Measurements from ENCODE around the gene SPTLC3. TPM values are rescaled to one million over a fixed set of nuclear protein-coding genes. Genes with fewer than 3 reads are reported as not detected.

SPTLC3 gene
- total and polyA plus RNA-seq, 2 of the 13 experiments (the other 11 are each of a cell fraction or from before 2014, with no cell fraction given) = 20.5 to 95.6 TPM

- ATAC-seq (no peak), DNase-seq (ENCODE audit: low spot score) (no peak), FAIRE-seq (no peak)
- Histone ChIP-seq H3K27ac (ENCODE audit: extremely low read length, insufficient read depth, low read length) (no peak overlapping the region), H3K36me3 (replicated peaks in 1 of 2; ENCODE audit: control insufficient read depth in 1 of 2, insufficient read depth in 2 of 2, low read length in 2 of 2) (peaks cover 12 to 28% of the 10 kb centered on the region in 2 experiments; a peak in 4 of 5 replicates), H3K79me2 (ENCODE audit: insufficient read depth, low read length) (no peaks in the 10 kb centered on the region), H3K4me3 (replicated peaks in 1 of 3; ENCODE audit: insufficient read depth in 1 of 3, low read depth in 2 of 3, low read length in 3 of 3) (no peak overlapping the region), H3K4me2 (ENCODE audit: low read depth, low read length) (no peak overlapping the region), H3K4me1 (ENCODE audit: insufficient read depth, low read length) (peaks cover 12% of the 10 kb centered on the region; the same call in 1 of the 2 replicates), H3K9ac (ENCODE audit: insufficient read depth, low read depth, low read length) (no peak overlapping the region), H2AFZ (ENCODE audit: low read length) (no peak overlapping the region), H3K9me3 (ENCODE audit: low read length) (no peaks in the 10 kb centered on the region), H4K20me1 (ENCODE audit: insufficient read depth, low read length) (no peaks in the 10 kb centered on the region), H3K27me3 (ENCODE audit: control insufficient read depth in 1 of 2, insufficient read depth in 2 of 2, low read length in 2 of 2) (no peaks in the 10 kb centered on the region)
- no peak for TF ChIP-seq ZNF770 (CRISPR knock-in tag; IDR thresholded peaks at IDR 0.05)
- TF ChIP-seq ZNF205 (CRISPR knock-in tag; IDR thresholded peaks at IDR 0.05) = no peak
- peak; percentile 16 for TF ChIP-seq RBM22 (optimal IDR thresholded peaks at IDR 0.05; ENCODE audit: low read length)
- 0 out of 2 replicates have a peak, but pooled peaks have one; percentile 7 for TF ChIP-seq MNT (IDR thresholded peaks at IDR 0.05)
- TF ChIP-seq ATF7 (IDR thresholded peaks at IDR 0.05) = 0 out of 2 replicates have a peak, but pooled peaks have one; percentile 49
- TF ChIP-seq ATF7 (CRISPR knock-in tag; IDR thresholded peaks at IDR 0.05) = no peak
- in situ Hi-C loops (cut with HindIII; ENCODE audit: extremely low pct_ligation_motif_present, low pct_unique_long_range_greater_than_20kb) = no loop called here
- 93% methylated on average over 8 of the region's 8 CpGs for WGBS (ENCODE audit: low lambda C conversion rate)
- ChIA-PET POLR2A (no interaction called here), CTCF (ENCODE audit: low intra/inter-chr PET ratio, low total read pairs) (no interaction called here)
- intact Hi-C loops (cut with micrococcal nuclease; ENCODE audit: unreplicated experiment) = no loop called here
- no TSS peak for BruUV-seq (replicated peaks)
Observed at GRCh38 chr20:13147071-13147963, 138.5 kb downstream of the SPTLC3 start.
